GM23338 (cell line): Measurements from ENCODE around the gene KCNH8. TPM values are rescaled to one million over a fixed set of nuclear protein-coding genes. Genes with fewer than 3 reads are reported as not detected.

Experiments used
- ATAC-seq: fragments of 200-7000 bp; cut with Tn5 transposase; 3 replicates; pipeline ENCODE4 v1.9.1; 2020
- DNase-seq: peaks from one replicate; pipeline ENCODE4 v3.0.0-alpha.2; 2015; ENCODE audit warnings: low spot score
- H2AFZ ChIP-seq: fragments of 200-600 bp; sonication (generic); 2 replicates; pipeline ENCODE4 v1.8.0; 2016; ENCODE audit warnings: antibody characterized with exemption, mild to moderate bottlenecking, moderate library complexity
- H3F3A ChIP-seq: fragments of 200-600 bp; sonication (generic); replicated peaks from 2 replicates; pipeline ENCODE4 v1.8.0; 2017; ENCODE audit warnings: antibody characterized with exemption, mixed run types, low read depth
- H3K27ac ChIP-seq: fragments of 200-600 bp; sonication (generic); 2 replicates; pipeline ENCODE4 v1.6.1; 2016; ENCODE audit warnings: low read depth
- H3K27me3 ChIP-seq: fragments of 200-600 bp; sonication (generic); 2 replicates; pipeline ENCODE4 v1.8.0; 2016; ENCODE audit warnings: mild to moderate bottlenecking, mixed run types, moderate library complexity; ENCODE audit not compliant: insufficient read depth
- H3K36me3 ChIP-seq: fragments of 200-600 bp; sonication (generic); 2 replicates; pipeline ENCODE4 v1.8.0; 2016; ENCODE audit warnings: mild to moderate bottlenecking; ENCODE audit not compliant: insufficient read depth
- H3K4me1 ChIP-seq: fragments of 200-600 bp; sonication (generic); 2 replicates; pipeline ENCODE4 v1.8.0; 2016; ENCODE audit warnings: mild to moderate bottlenecking, moderate library complexity; ENCODE audit not compliant: insufficient read depth
- H3K4me2 ChIP-seq: fragments of 200-600 bp; sonication (generic); 2 replicates; pipeline ENCODE4 v1.7.1; 2017; ENCODE audit warnings: mixed run types
- H3K4me3 ChIP-seq: fragments of 200-600 bp; sonication (generic); 2 replicates; pipeline ENCODE4 v1.6.1; 2016; ENCODE audit warnings: mixed run types
- H3K79me2 ChIP-seq: fragments of 200-600 bp; sonication (generic); replicated peaks from 2 replicates; pipeline ENCODE4 v1.8.0; 2017; ENCODE audit warnings: mild to moderate bottlenecking; ENCODE audit not compliant: insufficient read depth
- H3K9me2 ChIP-seq: fragments of 200-600 bp; sonication (generic); 2 replicates; pipeline ENCODE4 v1.8.0; 2017; ENCODE audit not compliant: insufficient read depth
- H4K20me1 ChIP-seq: fragments of 200-600 bp; sonication (generic); replicated peaks from 2 replicates; pipeline ENCODE4 v1.8.0; 2017; ENCODE audit warnings: mild to moderate bottlenecking; ENCODE audit not compliant: insufficient read depth
- H3K27ac Mint-ChIP-seq: 2 replicates; pipeline ENCODE4 v1.8.0; 2020; ENCODE audit warnings: inconsistent platforms, mild to moderate bottlenecking, moderate library complexity, mixed read lengths
- H3K27me3 Mint-ChIP-seq: 3 replicates; pipeline ENCODE4 v1.8.0; 2022; ENCODE audit warnings: low read depth, mild to moderate bottlenecking, moderate library complexity, mixed read lengths, inconsistent platforms; ENCODE audit not compliant: insufficient read depth, poor library complexity
- H3K36me3 Mint-ChIP-seq: 3 replicates; pipeline ENCODE4 v1.8.0; 2021; ENCODE audit warnings: low read depth, mild to moderate bottlenecking, inconsistent platforms, moderate library complexity, mixed read lengths
- H3K4me1 Mint-ChIP-seq: 3 replicates; pipeline ENCODE4 v1.8.0; 2020; ENCODE audit warnings: mild to moderate bottlenecking, inconsistent platforms, mixed read lengths
- H3K4me3 Mint-ChIP-seq: 3 replicates; pipeline ENCODE4 v1.8.0; 2021; ENCODE audit warnings: moderate library complexity, mild to moderate bottlenecking, inconsistent platforms, mixed read lengths
- H3K9me3 Mint-ChIP-seq: 3 replicates; pipeline ENCODE4 v1.8.0; 2020; ENCODE audit warnings: moderate library complexity, mild to moderate bottlenecking, inconsistent platforms, mixed read lengths
- JUNB ChIP-seq: IDR thresholded peaks from one replicate; pipeline ENCODE4 v1.6.1; 2016; ENCODE audit warnings: antibody characterized with exemption; ENCODE audit not compliant: unreplicated experiment
- NANOG ChIP-seq: IDR thresholded peaks from 2 replicates; pipeline ENCODE4 v1.6.1; 2016; ENCODE audit warnings: antibody characterized with exemption, borderline replicate concordance
- POLR2AphosphoS5 ChIP-seq: IDR thresholded peaks from 2 replicates; pipeline ENCODE4 v1.6.1; 2016; ENCODE audit warnings: antibody characterized with exemption, low read depth
- STAT1 ChIP-seq: IDR thresholded peaks from one replicate; pipeline ENCODE4 v1.6.1; 2016; ENCODE audit warnings: antibody characterized with exemption; ENCODE audit not compliant: unreplicated experiment
- ZNF114 ChIP-seq: fragments of 250-450 bp; sonication (Bioruptor Pico); IDR thresholded peaks from 2 replicates; pipeline ENCODE4 v1.5.0; 2020; ENCODE audit warnings: mild to moderate bottlenecking, moderate library complexity
- ZNF331 ChIP-seq: fragments of 250-450 bp; sonication (Bioruptor Pico); IDR thresholded peaks from 2 replicates; pipeline ENCODE4 v1.5.0; 2020; ENCODE audit warnings: low read depth, mild to moderate bottlenecking, moderate library complexity
- polyA plus RNA-seq: library from polyadenylated mRNA; unstranded; fragments of >200 nt; fragmentation: Nextera tagmentation; extraction: Ambion mirVana; gene quantifications from 2 replicates; pipeline ENCODE4 v1.2.1, GENCODE V29; 2016
- total RNA-seq: library from RNA; depleted of rRNA; stranded (reverse); fragments of >200 nt; shearing (Covaris generic); gene quantifications from 2 replicates; pipeline ENCODE4 v1.2.3, GENCODE V29; 2014
- TF ChIP-seq, protein P1 (sequence below): fragments of 250-450 bp; sonication (Bioruptor Pico); IDR thresholded peaks from 2 replicates; pipeline ENCODE4 v1.5.0; 2020; ENCODE audit warnings: mild to moderate bottlenecking, moderate library complexity

Gene KCNH8
- total and polyA plus RNA-seq, 2 experiments from 2014 or later: 1.3 to 3.4 TPM

- H3K27me3 ChIP-seq: no peaks in the 10 kb centered on the region
- H3K27me3 Mint-ChIP-seq: peaks cover 4% of the 10 kb centered on the region
- no peaks in the 10 kb centered on the region for H4K20me1 ChIP-seq
- no peak overlapping the region for H3K27ac Mint-ChIP-seq
- no peaks in the 10 kb centered on the region for H3K4me1 ChIP-seq
- H3K4me1 Mint-ChIP-seq: no peaks in the 10 kb centered on the region
- ATAC-seq: no peak
- no peak overlapping the region for H3K4me2 ChIP-seq
- H3K36me3 Mint-ChIP-seq: no peaks in the 10 kb centered on the region
- H3K4me3 Mint-ChIP-seq: no peak overlapping the region
- no peaks in the 10 kb centered on the region for H3K79me2 ChIP-seq
- no peak for DNase-seq
- no peak overlapping the region for H2AFZ ChIP-seq
- no peaks in the 10 kb centered on the region for H3K9me2 ChIP-seq
- H3F3A ChIP-seq: no peaks in the 10 kb centered on the region
- no peak overlapping the region for H3K4me3 ChIP-seq
- H3K36me3 ChIP-seq: no peaks in the 10 kb centered on the region
- TF ChIP-seq ZNF331 (CRISPR knock-in tag): no peak
- TF ChIP-seq JUNB: no peak
- TF ChIP-seq, protein P1, sequence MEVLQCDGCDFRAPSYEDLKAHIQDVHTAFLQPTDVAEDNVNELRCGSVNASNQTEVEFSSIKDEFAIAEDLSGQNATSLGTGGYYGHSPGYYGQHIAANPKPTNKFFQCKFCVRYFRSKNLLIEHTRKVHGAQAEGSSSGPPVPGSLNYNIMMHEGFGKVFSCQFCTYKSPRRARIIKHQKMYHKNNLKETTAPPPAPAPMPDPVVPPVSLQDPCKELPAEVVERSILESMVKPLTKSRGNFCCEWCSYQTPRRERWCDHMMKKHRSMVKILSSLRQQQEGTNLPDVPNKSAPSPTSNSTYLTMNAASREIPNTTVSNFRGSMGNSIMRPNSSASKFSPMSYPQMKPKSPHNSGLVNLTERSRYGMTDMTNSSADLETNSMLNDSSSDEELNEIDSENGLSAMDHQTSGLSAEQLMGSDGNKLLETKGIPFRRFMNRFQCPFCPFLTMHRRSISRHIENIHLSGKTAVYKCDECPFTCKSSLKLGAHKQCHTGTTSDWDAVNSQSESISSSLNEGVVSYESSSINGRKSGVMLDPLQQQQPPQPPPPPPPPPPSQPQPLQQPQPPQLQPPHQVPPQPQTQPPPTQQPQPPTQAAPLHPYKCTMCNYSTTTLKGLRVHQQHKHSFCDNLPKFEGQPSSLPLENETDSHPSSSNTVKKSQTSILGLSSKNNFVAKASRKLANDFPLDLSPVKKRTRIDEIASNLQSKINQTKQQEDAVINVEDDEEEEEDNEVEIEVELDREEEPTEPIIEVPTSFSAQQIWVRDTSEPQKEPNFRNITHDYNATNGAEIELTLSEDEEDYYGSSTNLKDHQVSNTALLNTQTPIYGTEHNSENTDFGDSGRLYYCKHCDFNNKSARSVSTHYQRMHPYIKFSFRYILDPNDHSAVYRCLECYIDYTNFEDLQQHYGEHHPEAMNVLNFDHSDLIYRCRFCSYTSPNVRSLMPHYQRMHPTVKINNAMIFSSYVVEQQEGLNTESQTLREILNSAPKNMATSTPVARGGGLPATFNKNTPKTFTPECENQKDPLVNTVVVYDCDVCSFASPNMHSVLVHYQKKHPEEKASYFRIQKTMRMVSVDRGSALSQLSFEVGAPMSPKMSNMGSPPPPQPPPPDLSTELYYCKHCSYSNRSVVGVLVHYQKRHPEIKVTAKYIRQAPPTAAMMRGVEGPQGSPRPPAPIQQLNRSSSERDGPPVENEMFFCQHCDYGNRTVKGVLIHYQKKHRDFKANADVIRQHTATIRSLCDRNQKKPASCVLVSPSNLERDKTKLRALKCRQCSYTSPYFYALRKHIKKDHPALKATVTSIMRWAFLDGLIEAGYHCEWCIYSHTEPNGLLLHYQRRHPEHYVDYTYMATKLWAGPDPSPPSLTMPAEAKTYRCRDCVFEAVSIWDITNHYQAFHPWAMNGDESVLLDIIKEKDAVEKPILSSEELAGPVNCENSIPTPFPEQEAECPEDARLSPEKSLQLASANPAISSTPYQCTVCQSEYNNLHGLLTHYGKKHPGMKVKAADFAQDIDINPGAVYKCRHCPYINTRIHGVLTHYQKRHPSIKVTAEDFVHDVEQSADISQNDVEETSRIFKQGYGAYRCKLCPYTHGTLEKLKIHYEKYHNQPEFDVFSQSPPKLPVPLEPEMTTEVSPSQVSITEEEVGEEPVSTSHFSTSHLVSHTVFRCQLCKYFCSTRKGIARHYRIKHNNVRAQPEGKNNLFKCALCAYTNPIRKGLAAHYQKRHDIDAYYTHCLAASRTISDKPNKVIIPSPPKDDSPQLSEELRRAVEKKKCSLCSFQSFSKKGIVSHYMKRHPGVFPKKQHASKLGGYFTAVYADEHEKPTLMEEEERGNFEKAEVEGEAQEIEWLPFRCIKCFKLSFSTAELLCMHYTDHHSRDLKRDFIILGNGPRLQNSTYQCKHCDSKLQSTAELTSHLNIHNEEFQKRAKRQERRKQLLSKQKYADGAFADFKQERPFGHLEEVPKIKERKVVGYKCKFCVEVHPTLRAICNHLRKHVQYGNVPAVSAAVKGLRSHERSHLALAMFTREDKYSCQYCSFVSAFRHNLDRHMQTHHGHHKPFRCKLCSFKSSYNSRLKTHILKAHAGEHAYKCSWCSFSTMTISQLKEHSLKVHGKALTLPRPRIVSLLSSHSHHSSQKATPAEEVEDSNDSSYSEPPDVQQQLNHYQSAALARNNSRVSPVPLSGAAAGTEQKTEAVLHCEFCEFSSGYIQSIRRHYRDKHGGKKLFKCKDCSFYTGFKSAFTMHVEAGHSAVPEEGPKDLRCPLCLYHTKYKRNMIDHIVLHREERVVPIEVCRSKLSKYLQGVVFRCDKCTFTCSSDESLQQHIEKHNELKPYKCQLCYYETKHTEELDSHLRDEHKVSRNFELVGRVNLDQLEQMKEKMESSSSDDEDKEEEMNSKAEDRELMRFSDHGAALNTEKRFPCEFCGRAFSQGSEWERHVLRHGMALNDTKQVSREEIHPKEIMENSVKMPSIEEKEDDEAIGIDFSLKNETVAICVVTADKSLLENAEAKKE (CRISPR knock-in tag): no peak
- no peak for TF ChIP-seq ZNF114
- TF ChIP-seq NANOG: no peak
- no peak for TF ChIP-seq POLR2AphosphoS5
- H3K27ac ChIP-seq: no peak overlapping the region
- H3K9me3 Mint-ChIP-seq: no peaks in the 10 kb centered on the region
These were observed 392.2 kb downstream of the KCNH8 start for GRCh38 chr3:19540464-19540863.

DNA sequence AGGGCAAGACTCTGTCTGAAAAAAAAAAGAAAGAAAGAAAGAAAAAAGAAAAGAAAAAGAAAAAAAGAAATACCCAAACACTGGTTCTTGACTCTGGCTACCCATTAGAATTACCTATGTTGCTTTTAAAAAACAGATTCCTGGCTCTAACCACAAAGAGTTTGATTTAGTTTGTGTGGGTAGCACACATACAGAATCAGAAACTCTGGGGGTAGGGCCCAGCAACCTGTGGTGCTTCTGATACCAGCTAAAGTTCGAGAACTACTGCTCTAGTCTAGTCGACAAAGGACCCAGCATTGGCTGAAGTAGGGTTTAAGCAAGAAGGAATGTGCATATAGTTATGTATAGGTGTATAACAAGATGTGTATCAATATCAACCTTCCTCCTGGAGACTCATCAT is 393.0 kb downstream of the KCNH8 start:
- Histone ChIP-seq H3K4me3 (no peak overlapping the region), H3F3A (no peaks in the 10 kb centered on the region), H3K4me2 (no peak overlapping the region), H3K27me3 (no peaks in the 10 kb centered on the region), H4K20me1 (no peaks in the 10 kb centered on the region), H2AFZ (no peak overlapping the region), H3K27ac (no peak overlapping the region), H3K79me2 (no peaks in the 10 kb centered on the region), H3K9me2 (no peaks in the 10 kb centered on the region), H3K4me1 (no peaks in the 10 kb centered on the region), H3K36me3 (no peaks in the 10 kb centered on the region)
- Mint-ChIP-seq H3K9me3 (no peaks in the 10 kb centered on the region), H3K27me3 (peaks cover 4% of the 10 kb centered on the region), H3K4me3 (no peak overlapping the region), H3K36me3 (no peaks in the 10 kb centered on the region), H3K27ac (no peak overlapping the region), H3K4me1 (no peaks in the 10 kb centered on the region)
- ATAC-seq: no peak
- DNase-seq: no peak
- TF ChIP-seq, protein P1 (CRISPR knock-in tag): no peak
- TF ChIP-seq ZNF331 (CRISPR knock-in tag): no peak
- no peak for TF ChIP-seq JUNB
- TF ChIP-seq STAT1: no peak
